MG63 (cell line): ENCODE results near the gene NGFR. TPM values are rescaled to one million over a fixed set of nuclear protein-coding genes. Genes with fewer than 3 reads are reported as not detected.
A peak's percentile ranks its signal among the peaks of the same experiment; 100 is the strongest.

ENCODE experiments used
- DNase-seq: peaks from one replicate; pipeline ENCODE4 v3.0.0-alpha.2; 2020
- H3K27me3 ChIP-seq: fragments of 250-450 bp; sonication (Bioruptor Pico); 2 replicates; pipeline ENCODE4 v1.5.1; 2020; ENCODE audit warnings: mild to moderate bottlenecking, moderate library complexity
- H3K36me3 ChIP-seq: fragments of 250-450 bp; sonication (Bioruptor Pico); 2 replicates; pipeline ENCODE4 v1.5.1; 2020; ENCODE audit warnings: mild to moderate bottlenecking, moderate library complexity
- H3K4me3 ChIP-seq: fragments of 250-450 bp; sonication (Bioruptor Pico); 2 replicates; pipeline ENCODE4 v1.5.1; 2020; ENCODE audit warnings: mild to moderate bottlenecking, moderate library complexity
- H3K9me3 ChIP-seq: fragments of 250-450 bp; sonication (Bioruptor Pico); 2 replicates; pipeline ENCODE4 v1.5.1; 2020; ENCODE audit warnings: mild to moderate bottlenecking, moderate library complexity
- total RNA-seq: library from RNA; depleted of rRNA; stranded (reverse); fragments of >200 nt; shearing (Covaris generic); gene quantifications from 2 replicates; pipeline ENCODE4 v1.2.3, GENCODE V29; 2014; ENCODE audit warnings: low replicate concordance

The NGFR gene
- total RNA-seq, 1 experiment from 2014 or later, result 3.4 TPM

DNA sequence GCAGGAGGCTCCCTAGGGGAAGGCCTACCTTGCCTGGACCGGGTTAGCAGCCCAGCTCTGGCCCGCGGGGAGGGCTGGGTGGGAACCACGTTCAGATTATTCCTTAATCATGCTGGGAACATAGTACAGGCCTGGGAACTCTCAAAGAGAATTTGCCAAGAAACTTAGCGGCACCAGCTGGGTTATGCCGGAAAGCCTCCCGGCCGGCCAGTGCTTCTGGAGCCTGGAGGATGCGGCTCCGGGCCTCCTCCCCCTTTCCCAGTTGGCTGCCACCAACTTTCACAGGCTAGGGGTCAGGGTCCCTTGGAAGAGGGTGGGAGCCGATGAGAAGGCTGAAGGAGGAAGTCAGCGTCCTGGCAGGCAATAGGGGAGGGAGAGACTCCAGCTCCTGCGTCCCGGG lies 10.8 kb downstream of the NGFR start:
- DNase-seq, result no peak
- Histone ChIP-seq H3K36me3 (no peaks in the 10 kb centered on the region), H3K4me3 (no peak overlapping the region), H3K9me3 (no peaks in the 10 kb centered on the region), H3K27me3 (no peaks in the 10 kb centered on the region)

- H3K4me3 ChIP-seq, result no peak overlapping the region
- no peak for DNase-seq
- H3K27me3 ChIP-seq, result no peaks in the 10 kb centered on the region
- H3K9me3 ChIP-seq, result no peaks in the 10 kb centered on the region
- H3K36me3 ChIP-seq, result no peaks in the 10 kb centered on the region
Observed at GRCh38 chr17:49506282-49506681, 11.2 kb downstream of the NGFR start.

DNA sequence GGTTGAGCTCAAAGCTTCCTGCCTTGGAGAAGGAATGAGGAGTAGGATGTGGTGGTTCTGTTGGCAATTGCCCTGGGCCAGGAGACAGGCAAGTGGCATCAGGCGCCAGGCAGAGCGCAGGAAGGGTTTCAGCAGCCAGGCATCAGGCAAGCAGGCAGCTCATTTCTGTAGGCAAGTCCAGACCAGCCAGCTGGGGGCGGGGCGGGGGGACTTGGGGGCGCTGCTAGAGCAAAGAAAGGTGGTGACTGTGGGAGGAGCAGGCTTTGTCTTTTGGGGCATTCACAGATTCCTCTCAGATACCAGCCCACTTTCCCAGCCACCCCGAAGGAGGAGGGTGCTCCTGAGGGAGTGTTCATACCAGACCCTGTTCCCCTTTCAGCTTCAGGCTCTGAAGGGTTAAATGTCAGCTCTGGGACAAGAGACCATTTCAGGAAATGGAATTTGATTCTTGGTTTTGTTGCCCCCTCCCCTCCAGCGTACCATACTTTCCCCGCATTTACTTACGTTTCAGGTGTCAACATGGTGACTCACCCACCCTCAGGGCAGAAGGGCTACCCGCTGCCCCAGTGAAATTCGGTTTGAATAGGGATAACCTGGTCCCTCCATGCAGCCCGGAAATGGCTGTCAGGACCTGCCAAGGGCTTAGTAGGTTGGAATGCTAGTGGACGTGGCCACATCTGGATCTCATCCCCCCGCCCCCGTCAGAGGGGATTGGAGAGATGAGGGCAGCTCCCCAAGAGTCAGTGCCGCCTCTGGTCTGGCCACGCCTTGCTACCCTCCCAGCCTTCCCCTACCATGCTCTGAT lies 13.2 kb downstream of the NGFR start:
- Histone ChIP-seq H3K27me3 (no peaks in the 10 kb centered on the region), H3K4me3 (no peak overlapping the region), H3K36me3 (no peaks in the 10 kb centered on the region), H3K9me3 (no peaks in the 10 kb centered on the region)
- DNase-seq, result peak; percentile 96

DNA sequence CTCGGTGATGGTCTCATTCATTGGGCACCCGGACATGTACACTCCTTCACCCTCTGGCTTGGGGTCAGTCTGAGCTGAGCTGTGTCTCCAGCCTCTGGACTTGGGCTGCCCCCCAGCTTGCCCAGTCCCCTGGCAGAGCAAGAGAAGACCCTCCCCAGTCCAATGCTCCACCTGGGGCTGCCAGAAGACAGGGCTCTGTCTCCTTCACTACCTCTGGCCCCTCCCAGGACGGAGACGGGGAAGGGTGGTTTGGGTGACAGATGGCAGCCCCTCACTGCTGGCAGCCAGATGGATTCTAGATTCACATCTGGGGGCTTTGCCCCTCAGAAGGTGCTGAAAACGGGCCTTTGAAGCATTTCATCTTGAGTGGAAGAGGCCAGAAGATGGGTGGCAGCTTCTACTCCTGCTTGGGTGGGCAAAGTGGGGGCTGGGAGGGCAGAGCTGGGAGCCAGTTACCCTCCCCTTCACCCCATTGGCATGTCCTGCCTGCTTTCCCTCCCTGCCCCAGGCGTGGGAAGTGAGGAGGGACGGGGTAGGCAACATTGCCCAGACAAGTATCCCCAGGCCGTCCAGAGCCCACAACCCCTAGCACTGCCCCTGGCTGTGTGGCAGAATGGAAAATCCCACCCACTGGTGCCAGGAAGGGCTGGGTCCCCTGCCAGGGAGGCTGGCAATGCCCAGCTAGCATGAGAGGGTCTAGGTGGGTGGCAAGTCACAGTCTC lies 13.9 kb downstream of the NGFR start:
- Histone ChIP-seq H3K4me3 (no peak overlapping the region), H3K9me3 (no peaks in the 10 kb centered on the region), H3K36me3 (no peaks in the 10 kb centered on the region), H3K27me3 (no peaks in the 10 kb centered on the region)
- DNase-seq, result no peak

DNA sequence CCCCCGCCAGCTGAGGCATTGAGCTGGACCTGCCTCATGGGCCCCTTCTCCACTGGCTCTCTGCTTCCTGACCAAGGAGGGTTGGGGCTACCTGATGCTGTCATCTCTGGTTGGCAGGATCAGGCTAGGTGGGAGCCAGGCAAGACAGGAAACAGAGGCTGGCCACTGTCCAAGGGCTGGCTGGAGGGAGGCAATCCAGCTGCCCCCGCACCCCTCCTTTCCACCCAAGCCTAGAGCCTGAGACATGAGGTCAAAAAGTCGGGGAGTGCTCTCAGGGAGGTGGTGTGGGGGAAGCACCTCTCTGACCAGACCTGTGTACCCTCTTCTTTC lies 14.5 kb downstream of the NGFR start:
- Histone ChIP-seq H3K9me3 (no peaks in the 10 kb centered on the region), H3K4me3 (no peak overlapping the region), H3K36me3 (no peaks in the 10 kb centered on the region), H3K27me3 (no peaks in the 10 kb centered on the region)
- DNase-seq, result peak; percentile 55

- DNase-seq, result no peak
- no peaks in the 10 kb centered on the region for H3K27me3 ChIP-seq
- H3K36me3 ChIP-seq, result no peaks in the 10 kb centered on the region
- H3K9me3 ChIP-seq, result no peaks in the 10 kb centered on the region
- H3K4me3 ChIP-seq, result no peak overlapping the region
Observed at GRCh38 chr17:49510059-49510719, 15.1 kb downstream of the NGFR start.

- DNase-seq, result no peak
- Histone ChIP-seq H3K4me3 (no peak overlapping the region), H3K9me3 (no peaks in the 10 kb centered on the region), H3K36me3 (no peaks in the 10 kb centered on the region), H3K27me3 (no peaks in the 10 kb centered on the region)
Observed at GRCh38 chr17:49510720-49511110, 15.6 kb downstream of the NGFR start.

GRCh38 chr17:49511810-49512209 lies 16.7 kb downstream of the NGFR start:
- Histone ChIP-seq H3K36me3 (no peaks in the 10 kb centered on the region), H3K27me3 (no peaks in the 10 kb centered on the region), H3K4me3 (no peak overlapping the region), H3K9me3 (no peaks in the 10 kb centered on the region)
- no peak for DNase-seq

- Histone ChIP-seq H3K27me3 (no peaks in the 10 kb centered on the region), H3K9me3 (no peaks in the 10 kb centered on the region), H3K4me3 (no peak overlapping the region), H3K36me3 (no peaks in the 10 kb centered on the region)
- no peak for DNase-seq
Observed at GRCh38 chr17:49512296-49513043, 17.4 kb downstream of the NGFR start.

DNA sequence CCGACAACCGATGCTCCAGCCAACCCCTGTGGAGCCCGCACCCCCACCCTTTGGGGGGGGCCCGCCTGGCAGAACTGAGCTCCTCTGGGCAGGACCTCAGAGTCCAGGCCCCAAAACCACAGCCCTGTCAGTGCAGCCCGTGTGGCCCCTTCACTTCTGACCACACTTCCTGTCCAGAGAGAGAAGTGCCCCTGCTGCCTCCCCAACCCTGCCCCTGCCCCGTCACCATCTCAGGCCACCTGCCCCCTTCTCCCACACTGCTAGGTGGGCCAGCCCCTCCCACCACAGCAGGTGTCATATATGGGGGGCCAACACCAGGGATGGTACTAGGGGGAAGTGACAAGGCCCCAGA lies 17.9 kb downstream of the NGFR start:
- Histone ChIP-seq H3K4me3 (no peak overlapping the region), H3K9me3 (no peaks in the 10 kb centered on the region), H3K27me3 (no peaks in the 10 kb centered on the region), H3K36me3 (no peaks in the 10 kb centered on the region)
- no peak for DNase-seq

DNA sequence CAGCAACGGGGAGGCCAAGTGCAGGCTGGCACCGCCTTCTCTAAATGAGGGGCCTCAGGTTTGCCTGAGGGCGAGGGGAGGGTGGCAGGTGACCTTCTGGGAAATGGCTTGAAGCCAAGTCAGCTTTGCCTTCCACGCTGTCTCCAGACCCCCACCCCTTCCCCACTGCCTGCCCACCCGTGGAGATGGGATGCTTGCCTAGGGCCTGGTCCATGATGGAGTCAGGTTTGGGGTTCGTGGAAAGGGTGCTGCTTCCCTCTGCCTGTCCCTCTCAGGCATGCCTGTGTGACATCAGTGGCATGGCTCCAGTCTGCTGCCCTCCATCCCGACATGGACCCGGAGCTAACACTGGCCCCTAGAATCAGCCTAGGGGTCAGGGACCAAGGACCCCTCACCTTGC lies 18.5 kb downstream of the NGFR start:
- no peaks in the 10 kb centered on the region for H3K36me3 ChIP-seq
- H3K4me3 ChIP-seq, result no peak overlapping the region
- H3K9me3 ChIP-seq, result no peaks in the 10 kb centered on the region
- DNase-seq, result no peak
- no peaks in the 10 kb centered on the region for H3K27me3 ChIP-seq

DNA sequence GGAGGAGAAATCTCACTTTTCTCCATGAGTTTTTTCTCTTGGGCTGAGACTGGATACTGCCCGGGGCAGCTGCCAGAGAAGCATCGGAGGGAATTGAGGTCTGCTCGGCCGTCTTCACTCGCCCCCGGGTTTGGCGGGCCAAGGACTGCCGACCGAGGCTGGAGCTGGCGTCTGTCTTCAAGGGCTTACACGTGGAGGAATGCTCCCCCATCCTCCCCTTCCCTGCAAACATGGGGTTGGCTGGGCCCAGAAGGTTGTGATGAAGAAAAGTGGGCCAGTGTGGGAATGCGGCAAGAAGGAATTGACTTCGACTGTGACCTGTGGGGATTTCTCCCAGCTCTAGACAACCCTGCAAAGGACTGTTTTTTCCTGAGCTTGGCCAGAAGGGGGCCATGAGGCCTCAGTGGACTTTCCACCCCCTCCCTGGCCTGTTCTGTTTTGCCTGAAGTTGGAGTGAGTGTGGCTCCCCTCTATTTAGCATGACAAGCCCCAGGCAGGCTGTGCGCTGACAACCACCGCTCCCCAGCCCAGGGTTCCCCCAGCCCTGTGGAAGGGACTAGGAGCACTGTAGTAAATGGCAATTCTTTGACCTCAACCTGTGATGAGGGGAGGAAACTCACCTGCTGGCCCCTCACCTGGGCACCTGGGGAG lies 19.1 kb downstream of the NGFR start:
- Histone ChIP-seq H3K27me3 (no peaks in the 10 kb centered on the region), H3K36me3 (no peaks in the 10 kb centered on the region), H3K9me3 (no peaks in the 10 kb centered on the region), H3K4me3 (no peak overlapping the region)
- DNase-seq, result peak; percentile 46

- peak; percentile 100 for DNase-seq
- H3K9me3 ChIP-seq, result no peaks in the 10 kb centered on the region
- no peaks in the 10 kb centered on the region for H3K27me3 ChIP-seq
- peak overlapping the region; percentile 8; the same call in 1 of the 2 replicates for H3K4me3 ChIP-seq
- H3K36me3 ChIP-seq, result no peaks in the 10 kb centered on the region
Observed at GRCh38 chr17:49515196-49515770, 20.2 kb downstream of the NGFR start.

DNA sequence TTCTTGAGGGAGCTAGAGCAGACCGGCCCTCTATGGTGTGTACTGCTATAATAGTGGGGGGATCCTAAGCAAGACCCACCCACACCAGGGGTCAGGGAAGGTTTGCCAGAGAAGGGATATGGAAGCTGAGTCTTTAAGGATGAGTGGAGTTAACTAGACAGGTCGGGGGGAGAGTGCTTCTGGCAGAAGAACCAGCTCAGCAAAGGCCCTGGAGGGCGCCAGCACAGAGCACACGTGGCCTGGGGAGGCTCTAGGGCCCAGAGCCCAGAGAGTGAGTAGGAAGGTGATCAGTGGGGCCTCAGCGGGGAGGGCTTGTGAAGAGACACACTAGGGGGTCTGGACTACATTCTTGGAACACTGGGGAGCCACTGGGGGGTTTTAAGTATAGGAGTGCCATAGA lies 21.1 kb downstream of the NGFR start:
- H3K36me3 ChIP-seq, result no peaks in the 10 kb centered on the region
- DNase-seq, result peak; percentile 86
- H3K4me3 ChIP-seq, result no peak overlapping the region
- no peaks in the 10 kb centered on the region for H3K27me3 ChIP-seq
- H3K9me3 ChIP-seq, result no peaks in the 10 kb centered on the region

GRCh38 chr17:49518346-49519078 lies 23.4 kb downstream of the NGFR start:
- no peaks in the 10 kb centered on the region for H3K27me3 ChIP-seq
- no peaks in the 10 kb centered on the region for H3K9me3 ChIP-seq
- no peaks in the 10 kb centered on the region for H3K36me3 ChIP-seq
- no peak for DNase-seq
- no peak overlapping the region for H3K4me3 ChIP-seq

DNA sequence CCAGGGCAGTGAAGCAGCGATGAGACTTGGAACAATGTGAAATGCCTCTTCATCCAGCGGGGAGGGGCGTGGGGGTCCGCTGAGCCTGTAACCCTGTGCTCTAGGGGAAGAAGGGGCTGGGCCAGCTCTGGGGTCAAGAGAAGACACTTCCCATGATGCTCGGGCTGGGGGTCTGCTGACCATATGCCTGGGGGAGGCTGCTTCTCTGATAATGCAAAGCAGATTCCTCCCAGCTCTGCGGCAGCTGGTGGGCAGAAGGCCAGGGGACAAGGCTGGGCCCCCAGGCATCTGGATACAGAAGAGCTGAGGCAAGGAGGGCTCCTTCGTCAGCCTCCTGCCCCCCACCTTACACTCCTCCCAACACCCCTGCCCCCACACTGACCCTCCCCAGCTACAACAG lies 24.7 kb downstream of the NGFR start:
- H3K9me3 ChIP-seq, result no peaks in the 10 kb centered on the region
- no peak for DNase-seq
- H3K27me3 ChIP-seq, result no peaks in the 10 kb centered on the region
- no peaks in the 10 kb centered on the region for H3K36me3 ChIP-seq
- H3K4me3 ChIP-seq, result no peak overlapping the region
